LNCAP (cell line): ENCODE measurements around the gene MLLT3.

Experiments
- CTCF ChIP-seq: fragments of 450-650 bp; IDR thresholded peaks from 2 replicates; pipeline ENCODE4 v1.5.1; 2017; ENCODE audit warnings: mild to moderate bottlenecking

MLLT3 gene

GRCh38 chr9:20292002-20292401, 330.3 kb downstream of the MLLT3 start:
- TF ChIP-seq CTCF: peak; percentile 28
